Measurements from ENCODE around the gene GDPD2. TPM values are rescaled to one million over a fixed set of nuclear protein-coding genes. Genes with fewer than 3 reads are reported as not detected.

GDPD2 gene
- total and polyA plus RNA-seq, 3 experiments from 2014 or later: 0.09 TPM; not detected in 2

DNA sequence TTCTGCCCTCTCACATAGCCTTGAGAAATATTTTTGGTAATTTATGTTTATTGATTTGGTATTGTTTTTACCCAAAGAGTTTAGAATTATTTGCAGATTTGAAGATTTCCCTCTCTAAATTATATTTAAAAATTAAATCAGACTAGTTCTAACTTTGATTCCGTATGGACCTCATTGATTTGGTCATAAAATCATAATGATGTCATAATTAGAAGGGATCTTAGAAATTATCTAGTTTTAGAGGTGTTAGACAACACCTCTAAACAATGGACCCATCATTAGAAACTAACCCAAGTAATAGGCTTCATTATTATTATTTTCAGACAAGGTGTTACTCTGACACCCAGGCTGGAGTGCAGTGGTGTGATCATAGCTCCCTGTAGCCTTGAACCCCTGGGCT, 45.6 kb downstream of the GDPD2 start:
- H3K27ac ChIP-seq (ENCODE audit: low read depth, low read length): no peak overlapping the region
- H3K4me1 Mint-ChIP-seq: peaks cover 14 to 36% (median 16%) of the 10 kb centered on the region in 3 donors
- no peak for DNase-seq
- H3K4me3 Mint-ChIP-seq: no peak overlapping the region
- H3K36me3 ChIP-seq (ENCODE audit: insufficient read depth, low read length): no peaks in the 10 kb centered on the region
- H3K9me3 ChIP-seq (ENCODE audit: low read length): no peaks in the 10 kb centered on the region
- H3K27me3 Mint-ChIP-seq: peaks cover 0 to 5% of the 10 kb centered on the region in 2 donors
- no peaks in the 10 kb centered on the region for H3K27me3 ChIP-seq (ENCODE audit: insufficient read depth, low read length, poor library complexity, severe bottlenecking)
- peaks cover 6% of the 10 kb centered on the region for H3K4me1 ChIP-seq (ENCODE audit: insufficient read depth, low read length)
- no peak overlapping the region for H3K27ac Mint-ChIP-seq
- no peak overlapping the region for H3K4me3 ChIP-seq (ENCODE audit: low read length)
- peaks cover 0 to 27% (median 4%) of the 10 kb centered on the region in 3 donors for H3K36me3 Mint-ChIP-seq
- POLR2A ChIA-PET: no interaction called here
- peaks cover 0 to 1% (median 0%) of the 10 kb centered on the region in 5 donors for H3K9me3 Mint-ChIP-seq
- CTCF ChIA-PET: interaction anchor here (1.4 kb wide), 1 partner anchor 12 kb away, joined by 3 read pairs; no protein-coding TSS in a partner anchor

DNA sequence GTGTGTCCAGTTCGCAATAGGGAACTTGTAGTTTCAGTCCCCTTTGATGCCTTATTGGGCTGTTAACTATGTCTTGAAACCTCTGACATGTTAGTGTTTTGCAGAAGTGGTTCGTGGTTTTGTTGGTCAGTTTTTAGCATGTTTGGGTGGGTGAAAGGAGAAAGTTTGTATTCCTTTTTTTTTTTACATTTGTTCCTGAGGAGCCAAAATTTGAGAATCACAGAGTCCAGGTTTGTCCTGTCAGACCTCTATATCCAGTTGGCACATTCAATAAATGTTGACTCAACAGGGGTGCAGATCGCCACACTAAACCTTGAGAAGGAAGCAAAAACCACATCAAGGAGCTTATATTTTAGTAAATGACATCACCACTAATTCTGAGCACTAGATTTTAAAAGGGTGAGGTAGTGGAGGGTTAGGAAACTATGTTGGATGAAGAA, 47.8 kb downstream of the GDPD2 start:
- Mint-ChIP-seq H3K36me3 (peaks cover 0 to 31% (median 4%) of the 10 kb centered on the region in 3 donors), H3K27ac (peak overlapping the region in 2 of 8 donors; percentile 5 to 14), H3K4me3 (peak overlapping the region in 1 of 7 donors; percentile 7), H3K4me1 (peaks cover 14 to 39% (median 16%) of the 10 kb centered on the region in 3 donors), H3K27me3 (peaks cover 0 to 7% of the 10 kb centered on the region in 2 donors), H3K9me3 (no peaks in the 10 kb centered on the region)
- Histone ChIP-seq H3K27ac (ENCODE audit: low read depth, low read length) (no peak overlapping the region), H3K4me3 (ENCODE audit: low read length) (no peak overlapping the region), H3K4me1 (ENCODE audit: insufficient read depth, low read length) (peaks cover 6% of the 10 kb centered on the region), H3K36me3 (ENCODE audit: insufficient read depth, low read length) (no peaks in the 10 kb centered on the region), H3K9me3 (ENCODE audit: low read length) (no peaks in the 10 kb centered on the region), H3K27me3 (ENCODE audit: insufficient read depth, low read length, poor library complexity, severe bottlenecking) (no peaks in the 10 kb centered on the region)
- CTCF ChIA-PET: no interaction called here
- POLR2A ChIA-PET: interaction anchor here (0.6 kb wide), 1 partner anchor 43 kb away, joined by 3 read pairs; no protein-coding TSS in a partner anchor
- DNase-seq: no peak

DNA sequence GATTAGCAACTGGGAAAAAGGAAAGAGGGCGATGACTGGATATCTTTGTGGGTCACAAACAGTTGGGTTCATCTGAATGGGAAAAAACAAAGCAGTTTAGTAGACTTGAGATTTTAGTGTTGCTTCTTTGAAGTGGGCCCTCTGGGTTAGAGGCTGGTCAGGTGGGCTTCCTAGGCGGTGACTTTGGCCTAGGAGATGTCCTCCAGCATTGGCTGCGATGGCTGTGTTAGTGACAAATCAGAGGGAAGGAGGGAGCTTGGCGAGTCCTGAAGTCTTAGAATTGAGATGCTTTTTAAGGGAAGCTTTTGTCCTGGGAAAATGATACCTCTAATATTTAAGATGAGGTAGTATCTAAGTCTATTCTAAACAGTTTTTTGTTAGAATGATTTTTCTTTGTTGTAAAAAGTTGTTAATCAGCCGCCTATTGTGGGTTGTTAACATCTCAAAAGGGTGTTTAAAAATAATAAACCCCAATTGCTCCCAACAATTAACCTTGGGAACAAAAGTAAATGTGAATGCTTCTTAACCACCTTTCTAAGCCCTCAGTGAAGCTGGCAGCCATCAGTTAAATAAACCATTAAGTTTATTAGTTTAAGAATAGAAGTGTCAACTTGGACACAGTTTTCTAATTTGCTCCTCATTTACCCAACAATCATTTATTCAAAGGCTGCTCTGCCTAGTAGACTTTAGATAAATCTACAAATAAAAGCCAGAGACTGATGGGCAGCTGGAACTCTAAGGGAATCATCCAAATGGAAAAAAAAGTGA, 53.2 kb downstream of the GDPD2 start:
- Mint-ChIP-seq H3K27me3 (peaks cover 0 to 7% of the 10 kb centered on the region in 2 donors), H3K36me3 (peaks cover 0 to 45% (median 3%) of the 10 kb centered on the region in 3 donors), H3K4me3 (no peak overlapping the region), H3K4me1 (peaks cover 6 to 20% (median 7%) of the 10 kb centered on the region in 3 donors), H3K27ac (peak overlapping the region in 2 of 8 donors; percentile 14 to 29), H3K9me3 (no peaks in the 10 kb centered on the region)
- no peaks in the 10 kb centered on the region for H3K27me3 ChIP-seq (ENCODE audit: insufficient read depth, low read length, poor library complexity, severe bottlenecking)
- H3K4me3 ChIP-seq (ENCODE audit: low read length): no peak overlapping the region
- no peak for DNase-seq
- H3K4me1 ChIP-seq (ENCODE audit: insufficient read depth, low read length): no peaks in the 10 kb centered on the region
- CTCF ChIA-PET: no interaction called here
- no peak overlapping the region for H3K27ac ChIP-seq (ENCODE audit: low read depth, low read length)
- H3K9me3 ChIP-seq (ENCODE audit: low read length): no peaks in the 10 kb centered on the region
- H3K36me3 ChIP-seq (ENCODE audit: insufficient read depth, low read length): no peaks in the 10 kb centered on the region
- POLR2A ChIA-PET: no interaction called here

DNA sequence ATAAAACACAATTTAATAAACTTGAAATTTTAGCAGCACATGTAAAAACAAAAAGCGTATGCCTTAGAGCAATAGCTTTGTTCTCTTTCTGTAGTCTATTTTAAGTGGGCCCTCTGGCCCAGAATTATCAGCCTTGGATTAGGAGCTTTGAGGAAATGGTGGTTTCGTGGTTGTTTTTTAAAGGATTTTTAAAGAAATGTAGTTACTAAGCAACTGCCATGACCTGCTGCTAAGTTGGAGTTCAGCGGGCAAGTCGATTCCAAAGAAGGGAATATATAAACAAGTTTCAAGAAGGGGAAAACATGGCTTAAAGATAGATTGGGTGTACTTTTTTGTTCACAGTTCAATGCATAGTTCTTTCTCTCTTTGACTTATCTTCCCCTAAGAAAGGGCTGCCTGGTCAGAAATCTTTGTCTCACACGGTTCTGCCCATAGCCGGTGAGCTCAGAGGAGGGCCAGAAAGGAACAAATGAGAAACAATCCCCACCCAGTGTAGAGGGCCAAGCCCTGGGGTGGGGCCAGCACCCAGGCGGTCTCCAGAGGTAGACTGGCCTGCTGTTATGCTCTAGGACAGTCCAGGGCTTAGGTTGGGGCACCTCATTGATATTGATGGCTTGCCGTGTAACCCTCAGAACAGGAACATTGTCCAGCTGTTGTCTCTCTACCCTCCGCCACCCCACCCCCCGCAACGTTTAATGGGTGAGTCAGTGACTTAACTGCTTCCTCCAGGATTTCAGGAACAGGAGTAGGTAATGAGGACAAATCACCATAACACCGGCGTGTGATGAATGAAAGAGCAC, 54.0 kb downstream of the GDPD2 start:
- no peak for DNase-seq
- Histone ChIP-seq H3K27me3 (ENCODE audit: insufficient read depth, low read length, poor library complexity, severe bottlenecking) (no peaks in the 10 kb centered on the region), H3K4me1 (ENCODE audit: insufficient read depth, low read length) (no peaks in the 10 kb centered on the region), H3K9me3 (ENCODE audit: low read length) (no peaks in the 10 kb centered on the region), H3K36me3 (ENCODE audit: insufficient read depth, low read length) (no peaks in the 10 kb centered on the region), H3K4me3 (ENCODE audit: low read length) (no peak overlapping the region), H3K27ac (ENCODE audit: low read depth, low read length) (no peak overlapping the region)
- peaks cover 0 to 14% (median 2%) of the 10 kb centered on the region in 3 donors for H3K4me1 Mint-ChIP-seq
- peaks cover 0 to 7% of the 10 kb centered on the region in 2 donors for H3K27me3 Mint-ChIP-seq
- no peaks in the 10 kb centered on the region for H3K9me3 Mint-ChIP-seq
- no peak overlapping the region for H3K4me3 Mint-ChIP-seq
- POLR2A ChIA-PET: no interaction called here
- H3K27ac Mint-ChIP-seq: no peak overlapping the region
- CTCF ChIA-PET: no interaction called here
- H3K36me3 Mint-ChIP-seq: peaks cover 0 to 48% (median 3%) of the 10 kb centered on the region in 3 donors

GRCh38 chrX:70477734-70478075, 54.6 kb downstream of the GDPD2 start:
- H3K4me3 ChIP-seq (ENCODE audit: low read length): no peak overlapping the region
- Mint-ChIP-seq H3K36me3 (peaks cover 0 to 47% (median 3%) of the 10 kb centered on the region in 3 donors), H3K9me3 (no peaks in the 10 kb centered on the region), H3K27me3 (peaks cover 0 to 7% of the 10 kb centered on the region in 2 donors), H3K27ac (no peak overlapping the region), H3K4me3 (no peak overlapping the region), H3K4me1 (peaks cover 0 to 14% (median 2%) of the 10 kb centered on the region in 3 donors)
- H3K9me3 ChIP-seq (ENCODE audit: low read length): no peaks in the 10 kb centered on the region
- no peak overlapping the region for H3K27ac ChIP-seq (ENCODE audit: low read depth, low read length)
- H3K36me3 ChIP-seq (ENCODE audit: insufficient read depth, low read length): no peaks in the 10 kb centered on the region
- POLR2A ChIA-PET: no interaction called here
- H3K4me1 ChIP-seq (ENCODE audit: insufficient read depth, low read length): no peaks in the 10 kb centered on the region
- H3K27me3 ChIP-seq (ENCODE audit: insufficient read depth, low read length, poor library complexity, severe bottlenecking): no peaks in the 10 kb centered on the region
- CTCF ChIA-PET: no interaction called here
- DNase-seq: no peak

DNA sequence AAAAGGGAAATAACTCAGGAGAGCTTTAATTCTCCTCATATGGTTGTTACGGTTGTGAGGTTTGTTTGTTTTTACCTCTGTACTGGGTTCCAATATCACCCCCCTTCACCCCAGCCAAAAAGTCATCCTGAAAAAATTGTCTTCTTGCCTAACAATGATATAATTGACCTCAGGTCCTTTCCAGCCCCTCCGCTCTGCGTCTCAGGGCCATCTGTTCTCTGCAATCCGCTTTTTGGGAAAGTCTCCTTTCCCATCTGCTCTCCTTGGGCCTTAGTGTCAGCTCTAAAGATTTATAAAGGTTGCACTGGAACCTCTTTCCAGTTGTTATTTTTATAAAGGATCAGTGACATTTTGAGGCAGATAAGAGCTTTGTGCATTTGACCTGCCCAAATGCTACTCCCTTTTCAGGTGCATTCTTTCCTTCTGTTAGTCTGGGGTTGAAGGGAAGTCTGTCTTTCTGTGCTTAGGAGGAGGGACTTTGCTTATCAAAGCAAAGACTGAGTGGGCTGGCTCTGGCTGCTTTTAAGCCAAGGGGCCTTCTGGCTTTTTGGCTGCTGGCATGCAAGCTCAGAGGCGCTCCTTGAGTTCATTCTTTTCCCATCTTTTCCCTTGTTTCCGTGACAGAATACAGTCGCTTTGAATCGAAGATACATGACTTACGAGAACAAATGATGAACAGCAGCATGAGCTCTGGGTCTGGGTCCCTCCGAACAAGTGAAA, 55.6 kb downstream of the GDPD2 start:
- POLR2A ChIA-PET: no interaction called here
- Histone ChIP-seq H3K9me3 (ENCODE audit: low read length) (no peaks in the 10 kb centered on the region), H3K27ac (ENCODE audit: low read depth, low read length) (no peak overlapping the region), H3K4me1 (ENCODE audit: insufficient read depth, low read length) (no peaks in the 10 kb centered on the region), H3K27me3 (ENCODE audit: insufficient read depth, low read length, poor library complexity, severe bottlenecking) (no peaks in the 10 kb centered on the region), H3K4me3 (ENCODE audit: low read length) (no peak overlapping the region), H3K36me3 (ENCODE audit: insufficient read depth, low read length) (no peaks in the 10 kb centered on the region)
- no peak overlapping the region for H3K27ac Mint-ChIP-seq
- DNase-seq: no peak
- peaks cover 0 to 11% (median 2%) of the 10 kb centered on the region in 3 donors for H3K4me1 Mint-ChIP-seq
- CTCF ChIA-PET: no interaction called here
- peaks cover 0 to 47% (median 0%) of the 10 kb centered on the region in 3 donors for H3K36me3 Mint-ChIP-seq
- H3K4me3 Mint-ChIP-seq: no peak overlapping the region
- H3K9me3 Mint-ChIP-seq: no peaks in the 10 kb centered on the region
- peaks cover 0 to 4% of the 10 kb centered on the region in 2 donors for H3K27me3 Mint-ChIP-seq

DNA sequence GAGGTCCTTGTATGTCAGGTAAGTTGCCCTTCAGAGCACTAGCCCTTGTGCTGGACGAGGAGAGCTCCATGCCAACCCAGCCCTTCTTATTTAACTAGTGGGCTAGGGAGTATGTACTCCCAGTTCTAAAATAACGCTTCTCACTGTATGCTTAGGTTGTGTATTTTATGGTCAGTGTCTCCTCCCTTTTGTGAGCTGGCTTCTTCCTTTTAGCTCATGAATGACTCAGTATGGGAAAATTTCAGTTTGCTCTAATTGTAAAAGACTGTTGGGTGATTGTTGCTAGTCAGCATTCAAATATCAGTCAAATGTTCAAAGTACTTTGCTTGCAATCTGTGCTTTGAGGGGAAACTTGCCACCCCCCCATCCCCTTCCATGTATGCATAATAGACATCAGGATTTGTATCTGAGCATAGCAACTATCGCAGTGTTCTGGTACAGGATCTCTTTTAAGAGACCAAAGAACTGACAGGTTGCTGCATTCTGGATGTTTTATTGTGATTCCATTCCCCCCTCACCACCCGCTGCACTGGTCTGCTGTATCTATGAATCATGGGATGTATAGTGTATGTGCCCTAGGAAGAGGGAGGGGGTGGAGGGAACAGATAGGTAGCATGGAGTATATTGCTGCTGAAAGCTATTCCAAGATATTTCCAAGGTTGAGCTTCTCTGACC, 56.3 kb downstream of the GDPD2 start:
- peak overlapping the region in 3 of 8 donors; percentile 7 to 86 (median 18) for H3K27ac Mint-ChIP-seq
- H3K4me1 Mint-ChIP-seq: peaks cover 0 to 9% (median 2%) of the 10 kb centered on the region in 3 donors
- peaks cover 0 to 48% (median 0%) of the 10 kb centered on the region in 3 donors for H3K36me3 Mint-ChIP-seq
- ChIA-PET POLR2A (no interaction called here), CTCF (no interaction called here)
- Histone ChIP-seq H3K4me1 (ENCODE audit: insufficient read depth, low read length) (no peaks in the 10 kb centered on the region), H3K9me3 (ENCODE audit: low read length) (no peaks in the 10 kb centered on the region), H3K27me3 (ENCODE audit: insufficient read depth, low read length, poor library complexity, severe bottlenecking) (no peaks in the 10 kb centered on the region), H3K27ac (ENCODE audit: low read depth, low read length) (no peak overlapping the region), H3K36me3 (ENCODE audit: insufficient read depth, low read length) (no peaks in the 10 kb centered on the region), H3K4me3 (ENCODE audit: low read length) (no peak overlapping the region)
- H3K9me3 Mint-ChIP-seq: no peaks in the 10 kb centered on the region
- H3K27me3 Mint-ChIP-seq: peaks cover 0 to 4% of the 10 kb centered on the region in 2 donors
- H3K4me3 Mint-ChIP-seq: no peak overlapping the region
- no peak for DNase-seq

Data from CD8-positive, alpha-beta memory T cell (primary cell).